K562 (cell line): ENCODE measurements around the gene THSD8. TPM values are rescaled to one million over a fixed set of nuclear protein-coding genes. Genes with fewer than 3 reads are reported as not detected.

Source experiments
- ARID1B ChIP-seq: fragments of 450-650 bp; IDR thresholded peaks from 2 replicates; pipeline ENCODE4 v1.6.1; 2016; ENCODE audit warnings: antibody characterized with exemption, mild to moderate bottlenecking, inconsistent platforms
- ATF3 ChIP-seq, 2 experiments: fragments of 450-650 bp in 1 of 2; sonication (generic) in 1 of 2; formaldehyde crosslinking in 1 of 2; IDR thresholded peaks in 1 of 2; conservative IDR thresholded peaks in 1 of 2; 2 replicates each; pipeline versions ENCODE4 v1.6.1 to v1.8.1; 2016 to 2023; ENCODE audit warnings: mild to moderate bottlenecking in 2 of 2, moderate library complexity in 2 of 2, inconsistent platforms in 1 of 2, missing genetic modification reagents in 1 of 2
- CXXC5 ChIP-seq: fragments of 250-450 bp; sonication (Bioruptor Pico); IDR thresholded peaks from 2 replicates; pipeline ENCODE4 v1.8.0; 2022; ENCODE audit warnings: inconsistent platforms, mild to moderate bottlenecking, moderate library complexity
- DMBX1 ChIP-seq: fragments of 250-450 bp; sonication (Bioruptor Pico); IDR thresholded peaks from 2 replicates; pipeline ENCODE4 v1.8.0; 2022; ENCODE audit warnings: inconsistent platforms, mild to moderate bottlenecking, moderate library complexity, borderline replicate concordance
- E2F3 ChIP-seq: fragments of 250-450 bp; sonication (Bioruptor Pico); IDR thresholded peaks from 2 replicates; pipeline ENCODE4 v1.4.0; 2020; ENCODE audit warnings: mild to moderate bottlenecking
- FUS ChIP-seq: fragments of 200-400 bp; formaldehyde crosslinking; optimal IDR thresholded peaks from 2 replicates; pipeline ENCODE3; 2017; ENCODE audit warnings: low read depth, low read length
- HDAC1 ChIP-seq, 2 experiments: fragments of 450-650 bp; IDR thresholded peaks; 2 replicates each; pipeline ENCODE4 v1.6.1; 2016 to 2017; ENCODE audit warnings: inconsistent platforms in 1 of 2, mild to moderate bottlenecking in 1 of 2, moderate library complexity in 1 of 2
- MAZ ChIP-seq, 2 experiments: fragments of 450-650 bp in 1 of 2; sonication (generic) in 1 of 2; formaldehyde crosslinking; IDR thresholded peaks in 1 of 2; conservative IDR thresholded peaks in 1 of 2; 2 replicates each; pipeline versions ENCODE4 v1.4.0 to v1.5.0; 2020; ENCODE audit warnings: mild to moderate bottlenecking in 1 of 2, missing genetic modification reagents in 1 of 2
- MYBL2 ChIP-seq, 2 experiments: fragments of 450-650 bp in 1 of 2; sonication (generic) in 1 of 2; formaldehyde crosslinking in 1 of 2; IDR thresholded peaks; 2 replicates each; pipeline versions ENCODE4 v1.6.1 to v1.8.1; 2017 to 2022; ENCODE audit warnings: borderline replicate concordance in 1 of 2, inconsistent platforms in 1 of 2, low read depth in 1 of 2, mild to moderate bottlenecking in 1 of 2, missing genetic modification reagents in 1 of 2, moderate library complexity in 1 of 2
- RAD21 ChIP-seq, 2 experiments: fragments of 250-450 bp in 1 of 2; fragments of 450-650 bp in 1 of 2; sonication (Bioruptor Pico) in 1 of 2; formaldehyde crosslinking in 1 of 2; IDR thresholded peaks in 1 of 2; conservative IDR thresholded peaks in 1 of 2; 2 replicates each; pipeline versions ENCODE4 v1.4.0 to v1.8.0; 2020 to 2022; ENCODE audit warnings: mild to moderate bottlenecking in 2 of 2, moderate library complexity in 1 of 2
- RBM39 ChIP-seq: fragments of 200-400 bp; formaldehyde crosslinking; optimal IDR thresholded peaks from 2 replicates; pipeline ENCODE3; 2018; ENCODE audit warnings: low read depth, low read length
- RUNX1 ChIP-seq: sonication (generic); IDR thresholded peaks from 2 replicates; pipeline ENCODE4 v1.6.1; 2016; ENCODE audit warnings: antibody characterized with exemption, low read depth
- SRSF9 ChIP-seq: fragments of 200-400 bp; formaldehyde crosslinking; IDR thresholded peaks from 2 replicates; pipeline ENCODE4 v1.6.1; 2017; ENCODE audit warnings: low read depth, low read length, borderline replicate concordance
- TEAD4 ChIP-seq, 2 experiments: sonication (generic) in 1 of 2; formaldehyde crosslinking in 1 of 2; IDR thresholded peaks; 2 replicates each; pipeline versions ENCODE4 v1.6.1 to v1.8.0; 2012 to 2022; ENCODE audit warnings: borderline replicate concordance in 1 of 2, inconsistent platforms in 1 of 2, low read length in 1 of 2, mild to moderate bottlenecking in 1 of 2, missing genetic modification reagents in 1 of 2
- USF2 ChIP-seq: sonication (generic); formaldehyde crosslinking; IDR thresholded peaks from 2 replicates; pipeline ENCODE4 v1.5.0; 2020; ENCODE audit warnings: missing genetic modification reagents
- ZHX1 ChIP-seq: fragments of 150-350 bp; conservative IDR thresholded peaks from 2 replicates; pipeline ENCODE4 v1.6.1; 2014; ENCODE audit warnings: low read length
- ZNF174 ChIP-seq: fragments of 250-450 bp; sonication (Bioruptor Pico); IDR thresholded peaks from 2 replicates; pipeline ENCODE4 v1.4.0; 2020; ENCODE audit warnings: mild to moderate bottlenecking
- ZNF274 ChIP-seq: IDR thresholded peaks from 2 replicates; pipeline ENCODE4 v1.6.1; 2011; ENCODE audit warnings: low read depth, mild to moderate bottlenecking, low read length, moderate library complexity, borderline replicate concordance
- ZNF511 ChIP-seq: sonication (generic); formaldehyde crosslinking; IDR thresholded peaks from 2 replicates; pipeline ENCODE4 v1.8.0; 2022; ENCODE audit warnings: mild to moderate bottlenecking, missing genetic modification reagents
- polyA plus RNA-seq, 8 experiments: library from polyadenylated mRNA; depleted of rRNA in 4 of 8; stranded (reverse) in 5 of 8; unstranded in 3 of 8; fragments of >200 nt; fragmentation: Nextera tagmentation in 2 of 8; fragmentation: Illumina TruSeq in 1 of 8; extraction: Ambion mirVana in 2 of 8; extraction: Trizol in 1 of 8; gene quantifications; 2 replicates each; pipeline versions ENCODE4 v1.2.1 to v1.2.3, GENCODE V29; 2011 to 2014; ENCODE audit warnings: inconsistent platforms in 1 of 8, missing spikeins in 1 of 8
- total RNA-seq, 7 experiments: library from RNA; depleted of rRNA in 6 of 7; stranded (reverse); fragments of >200 nt in 6 of 7; fragmentation: Illumina TruSeq in 2 of 7; extraction: Trizol in 2 of 7; gene quantifications; 2 replicates each; pipeline versions ENCODE4 v1.2.1 to v1.2.3, GENCODE V29; 2011 to 2021; ENCODE audit warnings: low replicate concordance in 1 of 7

Gene THSD8
- total and polyA plus RNA-seq, 9 of the 15 experiments (the other 6 are each of a cell fraction or from before 2014, with no cell fraction given): 8.4 to 42.4 (median 19.9) TPM; not detected in 2

- TF ChIP-seq USF2 (no peak), HDAC1 (IDR thresholded peaks at IDR 0.05) (0 out of 4 replicates have a peak, but pooled peaks of 1 of the 2 experiments have one; percentile 14), TEAD4 (IDR thresholded peaks at IDR 0.05; ENCODE audit: low read length) (no peak), TEAD4 (CRISPR knock-in tag; IDR thresholded peaks at IDR 0.05; ENCODE audit: borderline replicate concordance) (no peak), MAZ (CRISPR knock-in tag; conservative IDR thresholded peaks at IDR 0.05 in 1 of 2, IDR thresholded peaks at IDR 0.05 in 1 of 2) (peak in 1 of 2 experiments; percentile 80; a peak in 2 of 4 replicates), DMBX1 (peak; percentile 25; the same call in 1 of the 2 replicates), ZHX1 (no peak), FUS (no peak), ARID1B (peak; percentile 12; the same call in 1 of the 2 replicates), E2F3 (CRISPR knock-in tag) (0 out of 2 replicates have a peak, but pooled peaks have one; percentile 33), MYBL2 (IDR thresholded peaks at IDR 0.05; ENCODE audit: low read depth) (no peak), MYBL2 (CRISPR knock-in tag; IDR thresholded peaks at IDR 0.05; ENCODE audit: borderline replicate concordance) (no peak), ATF3 (IDR thresholded peaks at IDR 0.05) (peak; percentile 25), ATF3 (CRISPR knock-in tag; conservative IDR thresholded peaks at IDR 0.05) (no peak), SRSF9 (no peak), RAD21 (CRISPR knock-in tag; conservative IDR thresholded peaks at IDR 0.05 in 1 of 2, IDR thresholded peaks at IDR 0.05 in 1 of 2) (peak in 1 of 2 experiments; percentile 10; a peak in 1 of 4 replicates), ZNF174 (no peak), ZNF511 (CRISPR knock-in tag) (peak; percentile 63; the same call in 1 of the 2 replicates), CXXC5 (CRISPR knock-in tag) (no peak), RUNX1 (no peak), RBM39 (no peak), ZNF274 (no peak)
Measured at GRCh38 chr19:12779162-12779993, 22.5 kb upstream of the THSD8 start (continued).
